IPS DF 4.7 (cell line): ENCODE results near the gene ODAD3.
A peak's percentile ranks its signal among the peaks of the same experiment; 100 is the strongest.
"Not testable (repeated sequence)": the region's sequence is repeated elsewhere in the genome, so short reads cannot be mapped to it uniquely, and the experiment has no call there.

Source experiments
- DNase-seq: peaks from one replicate; pipeline ENCODE4 v3.0.0-alpha.2; 2013; ENCODE audit warnings: low spot score; ENCODE audit errors: extremely low read depth

The ODAD3 gene

GRCh38 chr19:11435057-11435832, at the start of gene ODAD3, which contains the start of gene PRKCSH:
Gene ODAD3 (minus strand): TSS chr19:11435121. CDS start chr19:11435016, 105 bp downstream.
Gene PRKCSH (plus strand): TSS chr19:11435635. CDS start chr19:11436118, 483 bp downstream.
- peak; percentile 97 for DNase-seq

GRCh38 chr19:11483366-11484111, 48.6 kb upstream of the ODAD3 start:
- DNase-seq: no peak

GRCh38 chr19:11482384-11483050, 47.6 kb upstream of the ODAD3 start:
- DNase-seq: no peak

GRCh38 chr19:11481534-11482383, 46.8 kb upstream of the ODAD3 start:
- DNase-seq: no peak

- DNase-seq: no peak
These were observed 46.0 kb upstream of the ODAD3 start, which contains the start of gene ELAVL3 for GRCh38 chr19:11480715-11481533. Gene ELAVL3 (minus strand): TSS chr19:11481046. CDS start chr19:11480608, 438 bp downstream.

- DNase-seq: no peak
These were observed 45.2 kb upstream of the ODAD3 start for GRCh38 chr19:11479898-11480714.

GRCh38 chr19:11479090-11479897, 44.4 kb upstream of the ODAD3 start:
- no peak for DNase-seq

GRCh38 chr19:11478167-11479089, 43.5 kb upstream of the ODAD3 start:
- no peak for DNase-seq

- no peak for DNase-seq
These were observed 40.9 kb upstream of the ODAD3 start for GRCh38 chr19:11475861-11476260.

GRCh38 chr19:11475343-11475742, 40.4 kb upstream of the ODAD3 start:
- DNase-seq: not testable (repeated sequence)

GRCh38 chr19:11473725-11474124, 38.8 kb upstream of the ODAD3 start:
- DNase-seq: no peak

- not testable (repeated sequence) for DNase-seq
These were observed 33.4 kb upstream of the ODAD3 start for GRCh38 chr19:11468266-11468845.

GRCh38 chr19:11465600-11465999, 30.7 kb upstream of the ODAD3 start:
- DNase-seq: no peak

GRCh38 chr19:11464333-11465265, 29.7 kb upstream of the ODAD3 start:
- DNase-seq: no peak

GRCh38 chr19:11463391-11463790, 28.5 kb upstream of the ODAD3 start:
- DNase-seq: no peak

- no peak for DNase-seq
These were observed 26.5 kb upstream of the ODAD3 start for GRCh38 chr19:11461453-11461852.
